CD1c-positive myeloid dendritic cell (primary cell): ENCODE measurements around the gene ONECUT3.

Experiments
- DNase-seq: peaks from one replicate; pipeline ENCODE4 v3.0.0-alpha.2; 2016; ENCODE audit errors: extremely low spot score

ONECUT3 gene

GRCh38 chr19:1768248-1768647, 14.9 kb downstream of the ONECUT3 start:
- DNase-seq, result peak; percentile 34

- DNase-seq, result no peak
Measured at GRCh38 chr19:1768918-1769644, 15.8 kb downstream of the ONECUT3 start.

GRCh38 chr19:1769645-1769985, 16.3 kb downstream of the ONECUT3 start:
- no peak for DNase-seq

- no peak for DNase-seq
Measured at GRCh38 chr19:1770866-1771576, 17.7 kb downstream of the ONECUT3 start.

- no peak for DNase-seq
Measured at GRCh38 chr19:1773184-1773583, 19.9 kb downstream of the ONECUT3 start.

- DNase-seq, result no peak
Measured at GRCh38 chr19:1774989-1775772, 21.9 kb downstream of the ONECUT3 start.

GRCh38 chr19:1775951-1776605, 22.8 kb downstream of the ONECUT3 start:
- DNase-seq, result no peak

- no peak for DNase-seq
Measured at GRCh38 chr19:1776606-1777147, 23.4 kb downstream of the ONECUT3 start.

- no peak for DNase-seq
Measured at GRCh38 chr19:1777149-1777548, 23.8 kb downstream of the ONECUT3 start.

- no peak for DNase-seq
Measured at GRCh38 chr19:1779574-1779973, 26.3 kb downstream of the ONECUT3 start.

- peak; percentile 21 for DNase-seq
Measured at GRCh38 chr19:1780272-1780958, 27.1 kb downstream of the ONECUT3 start.

- no peak for DNase-seq
Measured at GRCh38 chr19:1782521-1782920, 29.2 kb downstream of the ONECUT3 start.

GRCh38 chr19:1783354-1783753, 30.0 kb downstream of the ONECUT3 start:
- no peak for DNase-seq

GRCh38 chr19:1783874-1784273, 30.6 kb downstream of the ONECUT3 start:
- no peak for DNase-seq

- DNase-seq, result no peak
Measured at GRCh38 chr19:1785310-1785709, 32.0 kb downstream of the ONECUT3 start.

- DNase-seq, result no peak
Measured at GRCh38 chr19:1786668-1787067, 33.4 kb downstream of the ONECUT3 start.

- DNase-seq, result no peak
Measured at GRCh38 chr19:1787116-1787515, 33.8 kb downstream of the ONECUT3 start.

GRCh38 chr19:1789261-1790041, 36.1 kb downstream of the ONECUT3 start:
- DNase-seq, result no peak

GRCh38 chr19:1790054-1790792, 36.9 kb downstream of the ONECUT3 start:
- no peak for DNase-seq

- DNase-seq, result no peak
Measured at GRCh38 chr19:1791879-1792278, 38.6 kb downstream of the ONECUT3 start.
